ENCODE measurements around the gene ATOH8.
A peak's percentile ranks its signal among the peaks of the same experiment; 100 is the strongest.

ATOH8 gene

GRCh38 chr2:85754313-85755095, 713 bp downstream of the ATOH8 start:
- Histone ChIP-seq H4K20me1 (peaks cover 0 to 66% (median 30%) of the 10 kb centered on the region in 11 experiments; a peak in 17 of 22 replicates), H3K27ac (peak overlapping the region in 2 of 11 experiments; percentile 37 to 41; a peak in 3 of 22 replicates), H3K27me3 (peaks cover 68 to 82% (median 74%) of the 10 kb centered on the region in 11 experiments), H3K9ac (peak overlapping the region; percentile 31 to 71 (median 65); a peak in 21 of 22 replicates), H3K4me2 (peak overlapping the region; percentile 94 to 100 (median 100)), H3K4me1 (peaks cover 20 to 33% (median 23%) of the 10 kb centered on the region in 10 experiments), H3K4me3 (peak overlapping the region; percentile 60 to 76 (median 66)), H3K9me3 (replicated peaks in 1 of 11) (no peaks in the 10 kb centered on the region), H3K36me3 (no peaks in the 10 kb centered on the region)
- TF ChIP-seq Cebpa-rat (IDR thresholded peaks at IDR 0.05): no peak

- Histone ChIP-seq H4K20me1 (peaks cover 0 to 68% (median 30%) of the 10 kb centered on the region in 11 experiments; a peak in 17 of 22 replicates), H3K9me3 (replicated peaks in 1 of 11) (no peaks in the 10 kb centered on the region), H3K4me1 (peaks cover 20 to 33% (median 23%) of the 10 kb centered on the region in 10 experiments), H3K27ac (no peak overlapping the region), H3K4me3 (peak overlapping the region; percentile 60 to 76 (median 66)), H3K36me3 (no peaks in the 10 kb centered on the region), H3K27me3 (peaks cover 68 to 82% (median 74%) of the 10 kb centered on the region in 11 experiments), H3K9ac (peak overlapping the region in 5 of 11 experiments; percentile 48 to 71 (median 68); a peak in 5 of 22 replicates), H3K4me2 (peak overlapping the region; percentile 94 to 100 (median 100))
- TF ChIP-seq Cebpa-rat (IDR thresholded peaks at IDR 0.05): no peak
Observed at GRCh38 chr2:85755122-85756027, 1.6 kb downstream of the ATOH8 start.

GRCh38 chr2:85756195-85756594, 2.4 kb downstream of the ATOH8 start:
- H3K4me3 ChIP-seq: no peak overlapping the region
- no peaks in the 10 kb centered on the region for H3K36me3 ChIP-seq
- H3K9me3 ChIP-seq (replicated peaks in 1 of 11): no peaks in the 10 kb centered on the region
- no peak for TF ChIP-seq Cebpa-rat (IDR thresholded peaks at IDR 0.05)
- peaks cover 63 to 75% (median 67%) of the 10 kb centered on the region in 11 experiments for H3K27me3 ChIP-seq
- H4K20me1 ChIP-seq: peaks cover 0 to 62% (median 30%) of the 10 kb centered on the region in 11 experiments; a peak in 16 of 22 replicates
- no peak overlapping the region for H3K4me2 ChIP-seq
- H3K4me1 ChIP-seq: peaks cover 20 to 33% (median 23%) of the 10 kb centered on the region in 10 experiments
- no peak overlapping the region for H3K9ac ChIP-seq
- H3K27ac ChIP-seq: no peak overlapping the region

- Histone ChIP-seq H3K4me3 (no peak overlapping the region), H3K4me1 (peaks cover 20 to 33% (median 23%) of the 10 kb centered on the region in 10 experiments), H3K9ac (no peak overlapping the region), H3K36me3 (no peaks in the 10 kb centered on the region), H3K27ac (no peak overlapping the region), H3K4me2 (no peak overlapping the region), H3K9me3 (replicated peaks in 1 of 11) (no peaks in the 10 kb centered on the region), H4K20me1 (peaks cover 0 to 55% (median 25%) of the 10 kb centered on the region in 11 experiments; a peak in 16 of 22 replicates), H3K27me3 (peaks cover 55 to 68% (median 60%) of the 10 kb centered on the region in 11 experiments)
- no peak for TF ChIP-seq Cebpa-rat (IDR thresholded peaks at IDR 0.05)
Observed at GRCh38 chr2:85756822-85757435, 3.1 kb downstream of the ATOH8 start.

GRCh38 chr2:85757860-85758259, 4.1 kb downstream of the ATOH8 start:
- Histone ChIP-seq H3K9me3 (replicated peaks in 1 of 11) (no peaks in the 10 kb centered on the region), H3K4me2 (no peak overlapping the region), H3K27ac (no peak overlapping the region), H3K36me3 (no peaks in the 10 kb centered on the region), H3K4me1 (peaks cover 20 to 33% (median 23%) of the 10 kb centered on the region in 10 experiments), H4K20me1 (peaks cover 0 to 48% (median 17%) of the 10 kb centered on the region in 11 experiments; a peak in 16 of 22 replicates), H3K4me3 (no peak overlapping the region), H3K9ac (no peak overlapping the region), H3K27me3 (peaks cover 46 to 58% (median 51%) of the 10 kb centered on the region in 11 experiments)
- no peak for TF ChIP-seq Cebpa-rat (IDR thresholded peaks at IDR 0.05)

GRCh38 chr2:85758361-85759256, 4.8 kb downstream of the ATOH8 start:
- Histone ChIP-seq H3K27me3 (peaks cover 38 to 51% (median 43%) of the 10 kb centered on the region in 11 experiments), H3K9ac (no peak overlapping the region), H4K20me1 (peaks cover 0 to 48% (median 17%) of the 10 kb centered on the region in 11 experiments; a peak in 16 of 22 replicates), H3K36me3 (no peaks in the 10 kb centered on the region), H3K4me1 (peaks cover 17 to 39% (median 22%) of the 10 kb centered on the region in 10 experiments), H3K4me2 (peak overlapping the region in 4 of 11 experiments; percentile 9 to 26 (median 20); a peak in 5 of 22 replicates), H3K4me3 (no peak overlapping the region), H3K9me3 (replicated peaks in 1 of 11) (no peaks in the 10 kb centered on the region), H3K27ac (no peak overlapping the region)
- TF ChIP-seq Cebpa-rat (IDR thresholded peaks at IDR 0.05): no peak

GRCh38 chr2:85759257-85759613, 5.4 kb downstream of the ATOH8 start:
- Histone ChIP-seq H3K4me1 (peaks cover 15 to 38% (median 23%) of the 10 kb centered on the region in 10 experiments), H3K27me3 (peaks cover 32 to 44% (median 37%) of the 10 kb centered on the region in 11 experiments), H3K9me3 (replicated peaks in 1 of 11) (no peaks in the 10 kb centered on the region), H3K9ac (no peak overlapping the region), H4K20me1 (peaks cover 0 to 46% (median 15%) of the 10 kb centered on the region in 11 experiments; a peak in 16 of 22 replicates), H3K36me3 (no peaks in the 10 kb centered on the region), H3K27ac (no peak overlapping the region), H3K4me2 (peak overlapping the region in 1 of 11 experiments; percentile 15; a peak in 2 of 22 replicates), H3K4me3 (no peak overlapping the region)
- TF ChIP-seq Cebpa-rat (IDR thresholded peaks at IDR 0.05): no peak

Measured in BLaER1 treated with 17β-estradiol and CSF1 and Interleukin-3, amounts not matched to agents 10 nM and 100 nM (cell line).